Bronchial epithelial cell (primary cell): Measurements from ENCODE around the gene PSMD13. TPM values are rescaled to one million over a fixed set of nuclear protein-coding genes. Genes with fewer than 3 reads are reported as not detected.

Experiments used
- DNase-seq: peaks from one replicate; pipeline ENCODE4 v3.0.0-alpha.2; 2010; ENCODE audit warnings: low read depth
- FAIRE-seq: peaks from 2 replicates; lab custom pipeline; 2011; peaks lifted over from hg19 to GRCh38; lab: Jason Lieb, UNC
- H3K27me3 ChIP-seq: 2 replicates; pipeline ENCODE4 v1.5.1; 2011; ENCODE audit warnings: low read length; ENCODE audit not compliant: control insufficient read depth, insufficient read depth
- H3K36me3 ChIP-seq: 2 replicates; pipeline ENCODE4 v1.5.1; 2011; ENCODE audit warnings: low read length; ENCODE audit not compliant: control insufficient read depth, insufficient read depth
- H3K4me3 ChIP-seq: 2 replicates; pipeline ENCODE4 v1.5.1; 2011; ENCODE audit warnings: mild to moderate bottlenecking, low read depth, low read length, control low read depth
- total RNA-seq: library from RNA; depleted of rRNA; stranded (reverse); fragments of >200 nt; gene quantifications from 2 replicates; pipeline ENCODE4 v1.2.1, GENCODE V29; 2014
- TF ChIP-seq, protein P1 (sequence below): IDR thresholded peaks from 2 replicates; pipeline ENCODE4 v1.5.1; 2011; ENCODE audit warnings: mild to moderate bottlenecking, moderate library complexity, low read length, control low read depth, inconsistent platforms; ENCODE audit not compliant: insufficient read depth, severe bottlenecking

Gene PSMD13
- total RNA-seq, 1 donor from 2014 or later, result 146 TPM

DNA sequence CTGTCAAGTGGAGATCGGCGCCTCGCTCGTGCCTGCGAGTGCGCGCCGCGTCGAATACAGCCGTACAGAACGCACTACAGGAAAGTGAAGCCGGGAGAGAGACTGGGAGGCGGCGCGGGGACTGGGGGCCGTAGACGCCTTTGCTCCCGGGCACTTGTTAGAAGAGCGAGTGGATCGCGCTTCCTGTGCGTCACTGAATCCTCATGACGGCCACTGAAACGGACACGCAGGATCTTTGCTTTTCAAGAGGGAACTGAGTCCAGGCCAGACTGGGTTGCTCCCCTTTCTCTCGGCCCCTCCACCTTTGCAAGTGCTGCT is 29.0 kb upstream of the PSMD13 start:
- no peaks in the 10 kb centered on the region for H3K27me3 ChIP-seq
- no peak for FAIRE-seq

GRCh38 chr11:208181-208916 is 28.4 kb upstream of the PSMD13 start:
- peak; percentile 40 for DNase-seq
- Histone ChIP-seq H3K27me3 (no peaks in the 10 kb centered on the region), H3K36me3 (peaks cover 52% of the 10 kb centered on the region), H3K4me3 (peak overlapping the region; percentile 91)
- no peak for FAIRE-seq
- TF ChIP-seq, protein P1, sequence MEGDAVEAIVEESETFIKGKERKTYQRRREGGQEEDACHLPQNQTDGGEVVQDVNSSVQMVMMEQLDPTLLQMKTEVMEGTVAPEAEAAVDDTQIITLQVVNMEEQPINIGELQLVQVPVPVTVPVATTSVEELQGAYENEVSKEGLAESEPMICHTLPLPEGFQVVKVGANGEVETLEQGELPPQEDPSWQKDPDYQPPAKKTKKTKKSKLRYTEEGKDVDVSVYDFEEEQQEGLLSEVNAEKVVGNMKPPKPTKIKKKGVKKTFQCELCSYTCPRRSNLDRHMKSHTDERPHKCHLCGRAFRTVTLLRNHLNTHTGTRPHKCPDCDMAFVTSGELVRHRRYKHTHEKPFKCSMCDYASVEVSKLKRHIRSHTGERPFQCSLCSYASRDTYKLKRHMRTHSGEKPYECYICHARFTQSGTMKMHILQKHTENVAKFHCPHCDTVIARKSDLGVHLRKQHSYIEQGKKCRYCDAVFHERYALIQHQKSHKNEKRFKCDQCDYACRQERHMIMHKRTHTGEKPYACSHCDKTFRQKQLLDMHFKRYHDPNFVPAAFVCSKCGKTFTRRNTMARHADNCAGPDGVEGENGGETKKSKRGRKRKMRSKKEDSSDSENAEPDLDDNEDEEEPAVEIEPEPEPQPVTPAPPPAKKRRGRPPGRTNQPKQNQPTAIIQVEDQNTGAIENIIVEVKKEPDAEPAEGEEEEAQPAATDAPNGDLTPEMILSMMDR, result no peak

More for the DNA sequence above, 29.0 kb upstream of the PSMD13 start:
- H3K36me3 ChIP-seq, result peaks cover 48% of the 10 kb centered on the region
- peak overlapping the region; percentile 91 for H3K4me3 ChIP-seq
- DNase-seq, result peak; percentile 45
- TF ChIP-seq, protein P1, result no peak

DNA sequence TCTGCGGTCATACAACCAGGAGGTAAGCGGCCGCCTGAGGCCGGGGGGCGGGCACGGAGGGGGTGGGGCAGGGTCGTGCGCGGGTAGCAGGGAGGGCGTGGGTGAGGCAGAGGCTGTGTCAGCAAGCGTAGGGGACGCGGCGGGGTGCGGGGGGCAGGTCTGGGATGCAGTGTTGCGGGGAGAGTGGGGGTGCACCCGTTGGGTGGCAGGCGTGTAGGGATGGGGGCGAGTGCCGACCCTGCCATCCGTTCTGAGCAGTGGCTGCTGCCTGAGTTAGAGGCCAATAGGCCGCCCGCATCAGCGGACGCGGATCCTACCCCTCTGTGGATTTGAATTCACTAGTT is 27.9 kb upstream of the PSMD13 start:
- no peaks in the 10 kb centered on the region for H3K27me3 ChIP-seq
- TF ChIP-seq, protein P1, result no peak
- peaks cover 50% of the 10 kb centered on the region for H3K36me3 ChIP-seq
- DNase-seq (no peak), FAIRE-seq (no peak)
- H3K4me3 ChIP-seq, result peak overlapping the region; percentile 91

DNA sequence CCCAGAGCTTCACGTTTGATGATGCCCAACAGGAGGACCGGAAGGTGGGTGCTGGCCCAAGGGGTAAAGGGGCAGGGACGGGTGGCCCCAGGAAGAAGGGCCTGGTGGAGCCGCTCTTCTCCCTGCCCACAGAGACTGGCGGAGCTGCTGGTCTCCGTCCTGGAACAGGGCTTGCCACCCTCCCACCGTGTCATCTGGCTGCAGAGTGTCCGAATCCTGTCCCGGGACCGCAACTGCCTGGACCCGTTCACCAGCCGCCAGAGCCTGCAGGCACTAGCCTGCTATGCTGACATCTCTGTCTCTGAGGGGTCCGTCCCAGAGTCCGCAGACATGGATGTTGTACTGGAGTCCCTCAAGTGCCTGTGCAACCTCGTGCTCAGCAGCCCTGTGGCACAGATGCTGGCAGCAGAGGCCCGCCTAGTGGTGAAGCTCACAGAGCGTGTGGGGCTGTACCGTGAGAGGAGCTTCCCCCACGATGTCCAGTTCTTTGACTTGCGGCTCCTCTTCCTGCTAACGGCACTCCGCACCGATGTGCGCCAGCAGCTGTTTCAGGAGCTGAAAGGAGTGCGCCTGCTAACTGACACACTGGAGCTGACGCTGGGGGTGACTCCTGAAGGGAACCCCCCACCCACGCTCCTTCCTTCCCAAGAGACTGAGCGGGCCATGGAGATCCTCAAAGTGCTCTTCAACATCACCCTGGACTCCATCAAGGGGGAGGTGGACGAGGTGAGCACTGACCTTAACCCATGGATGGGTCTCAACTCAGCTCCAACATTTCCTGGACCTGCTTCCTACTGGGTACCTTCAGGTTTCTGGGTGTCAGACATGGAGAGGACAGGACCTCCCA is 27.3 kb upstream of the PSMD13 start:
- TF ChIP-seq, protein P1, result no peak
- no peak for DNase-seq
- H3K27me3 ChIP-seq, result no peaks in the 10 kb centered on the region
- FAIRE-seq, result no peak
- peak overlapping the region; percentile 91 for H3K4me3 ChIP-seq
- peaks cover 50% of the 10 kb centered on the region for H3K36me3 ChIP-seq

GRCh38 chr11:210122-210802 is 26.5 kb upstream of the PSMD13 start:
- TF ChIP-seq, protein P1, result no peak
- Histone ChIP-seq H3K36me3 (peaks cover 44% of the 10 kb centered on the region), H3K27me3 (no peaks in the 10 kb centered on the region), H3K4me3 (no peak overlapping the region)
- DNase-seq (peak; percentile 75), FAIRE-seq (no peak)
